H9 (cell line): Measurements from ENCODE around the gene ZNF583. TPM values are rescaled to one million over a fixed set of nuclear protein-coding genes. Genes with fewer than 3 reads are reported as not detected.

Experiments
- DNase-seq: peaks from one replicate; pipeline ENCODE4 v3.0.0-alpha.2; 2017
- H2AFZ ChIP-seq: one replicate; pipeline ENCODE4 v1.6.1; 2013; ENCODE audit warnings: mild to moderate bottlenecking, low read length, control low read depth, moderate library complexity
- H2AK5ac ChIP-seq: 2 replicates; pipeline ENCODE4 v1.6.1; 2013; ENCODE audit warnings: low read length, control low read depth, mixed read lengths; ENCODE audit not compliant: insufficient read length
- H2BK120ac ChIP-seq: one replicate; pipeline ENCODE4 v1.6.1; 2013; ENCODE audit warnings: low read depth, mild to moderate bottlenecking, low read length, control low read depth, inconsistent platforms; ENCODE audit not compliant: poor library complexity, severe bottlenecking
- H2BK12ac ChIP-seq: 2 replicates; pipeline ENCODE4 v1.6.1; 2013; ENCODE audit warnings: low read length, control low read depth, mixed read lengths, low read depth; ENCODE audit not compliant: insufficient read length
- H2BK15ac ChIP-seq: 2 replicates; pipeline ENCODE4 v1.6.1; 2013; ENCODE audit warnings: low read depth, low read length, control low read depth
- H2BK20ac ChIP-seq: one replicate; pipeline ENCODE4 v1.6.1; 2013; ENCODE audit warnings: low read depth, mild to moderate bottlenecking, low read length, control low read depth, inconsistent platforms; ENCODE audit not compliant: poor library complexity, severe bottlenecking
- H2BK5ac ChIP-seq: 2 replicates; pipeline ENCODE4 v1.6.1; 2013; ENCODE audit warnings: low read length, control low read depth, mixed read lengths; ENCODE audit not compliant: insufficient read length
- H3K14ac ChIP-seq: 2 replicates; pipeline ENCODE4 v1.6.1; 2013; ENCODE audit warnings: low read length, control low read depth; ENCODE audit not compliant: insufficient read depth
- H3K18ac ChIP-seq: 2 replicates; pipeline ENCODE4 v1.6.1; 2013; ENCODE audit warnings: low read depth, mild to moderate bottlenecking, mixed read lengths, low read length, control low read depth; ENCODE audit not compliant: insufficient read length
- H3K23ac ChIP-seq: 2 replicates; pipeline ENCODE4 v1.6.1; 2013; ENCODE audit warnings: low read length, control low read depth, mixed read lengths, low read depth; ENCODE audit not compliant: insufficient read length
- H3K23me2 ChIP-seq: 2 replicates; pipeline ENCODE4 v1.6.1; 2013; ENCODE audit warnings: low read depth, mild to moderate bottlenecking, mixed read lengths, low read length, control low read depth; ENCODE audit not compliant: insufficient read length, poor library complexity, severe bottlenecking
- H3K27ac ChIP-seq: 2 replicates; pipeline ENCODE4 v1.5.1; 2013; ENCODE audit warnings: low read length, control low read depth, mixed read lengths, low read depth; ENCODE audit not compliant: insufficient read length
- H3K27me3 ChIP-seq: 2 replicates; pipeline ENCODE4 v1.6.1; 2013; ENCODE audit warnings: low read length, control low read depth, inconsistent platforms; ENCODE audit not compliant: insufficient read depth
- H3K4ac ChIP-seq: 2 replicates; pipeline ENCODE4 v1.6.1; 2013; ENCODE audit warnings: low read depth, mild to moderate bottlenecking, control low read depth, inconsistent platforms, low read length, moderate library complexity
- H3K4me1 ChIP-seq: 2 replicates; pipeline ENCODE4 v1.6.1; 2013; ENCODE audit warnings: low read length, control low read depth, inconsistent platforms; ENCODE audit not compliant: insufficient read depth
- H3K4me2 ChIP-seq: 2 replicates; pipeline ENCODE4 v1.6.1; 2013; ENCODE audit warnings: low read length, control low read depth, mixed read lengths; ENCODE audit not compliant: insufficient read length, insufficient read depth
- H3K56ac ChIP-seq: 2 replicates; pipeline ENCODE4 v1.6.1; 2013; ENCODE audit warnings: low read depth, mild to moderate bottlenecking, mixed read lengths, low read length, control low read depth; ENCODE audit not compliant: insufficient read length
- H3K79me1 ChIP-seq: 2 replicates; pipeline ENCODE4 v1.6.1; 2013; ENCODE audit warnings: low read depth, mild to moderate bottlenecking, moderate library complexity, low read length, control low read depth, inconsistent platforms; ENCODE audit not compliant: insufficient read depth, poor library complexity, severe bottlenecking
- H3K79me2 ChIP-seq: 2 replicates; pipeline ENCODE4 v1.6.1; 2013; ENCODE audit warnings: low read length, control low read depth, inconsistent platforms; ENCODE audit not compliant: insufficient read depth
- H3K9ac ChIP-seq: 2 replicates; pipeline ENCODE4 v1.6.1; 2013; ENCODE audit warnings: low read length, control low read depth, mixed read lengths; ENCODE audit not compliant: insufficient read length; ENCODE audit errors: extremely low read depth
- H3K9me3 ChIP-seq: one replicate; pipeline ENCODE4 v1.6.1; 2013; ENCODE audit warnings: low read depth, low read length, inconsistent platforms; ENCODE audit not compliant: control insufficient read depth
- H3T11ph ChIP-seq: one replicate; pipeline ENCODE4 v1.6.1; 2013; ENCODE audit warnings: mild to moderate bottlenecking, low read length, control low read depth, inconsistent platforms
- H4K20me1 ChIP-seq: one replicate; pipeline ENCODE4 v1.6.1; 2013; ENCODE audit not compliant: control insufficient read depth, insufficient read length, insufficient read depth
- H4K5ac ChIP-seq: 2 replicates; pipeline ENCODE4 v1.6.1; 2013; ENCODE audit warnings: low read depth, mild to moderate bottlenecking, mixed read lengths, low read length, control low read depth; ENCODE audit not compliant: insufficient read length
- H4K8ac ChIP-seq: replicated peaks from 2 replicates; pipeline ENCODE4 v1.6.1; 2013; ENCODE audit warnings: low read length, control low read depth, mixed read lengths, low read depth; ENCODE audit not compliant: insufficient read length
- H4K91ac ChIP-seq: 2 replicates; pipeline ENCODE4 v1.6.1; 2013; ENCODE audit warnings: low read depth, mild to moderate bottlenecking, moderate library complexity, mixed read lengths, low read length, control low read depth; ENCODE audit not compliant: insufficient read length
- H3K27ac Mint-ChIP-seq, 3 experiments: 2 replicates in 2 of 3; 3 replicates in 1 of 3; pipeline ENCODE4 v1.8.0; 2020 to 2021; ENCODE audit warnings: mixed read lengths in 3 of 3, mild to moderate bottlenecking in 1 of 3, moderate library complexity in 1 of 3
- H3K27me3 Mint-ChIP-seq: 2 replicates; pipeline ENCODE4 v1.8.0; 2021; ENCODE audit warnings: low read depth, mild to moderate bottlenecking, moderate library complexity, mixed read lengths
- H3K36me3 Mint-ChIP-seq, 3 experiments: 2 replicates in 2 of 3; 3 replicates in 1 of 3; pipeline ENCODE4 v1.8.0; 2020 to 2021; ENCODE audit warnings: low read depth in 3 of 3, mixed read lengths in 3 of 3; ENCODE audit not compliant: insufficient read depth in 1 of 3
- H3K4me1 Mint-ChIP-seq, 2 experiments: 2 replicates each; pipeline ENCODE4 v1.8.0; 2020; ENCODE audit warnings: mixed read lengths in 2 of 2
- H3K4me3 Mint-ChIP-seq, 2 experiments: 2 replicates in 1 of 2; 3 replicates in 1 of 2; pipeline ENCODE4 v1.8.0; 2020 to 2021; ENCODE audit warnings: mild to moderate bottlenecking in 2 of 2, mixed read lengths in 2 of 2, moderate library complexity in 1 of 2
- H3K9me3 Mint-ChIP-seq, 2 experiments: 2 replicates in 1 of 2; 3 replicates in 1 of 2; pipeline ENCODE4 v1.8.0; 2020; ENCODE audit warnings: mild to moderate bottlenecking in 2 of 2, mixed read lengths in 2 of 2, moderate library complexity in 1 of 2
- WGBS: extraction: QIAGEN DNeasy Blood & Tissue Kit; methylation state at CpG from one replicate; pipeline ENCODE4 v1.1.7; 2013; ENCODE audit warnings: missing lambda C conversion rate, low lambda C conversion rate, mixed read lengths; ENCODE audit not compliant: insufficient read length; ENCODE audit errors: extremely low coverage; 5-methylcytosine and 5-hydroxymethylcytosine counted together
- total RNA-seq: library from RNA; stranded (reverse); gene quantifications from 2 replicates; pipeline ENCODE4 v1.2.1, GENCODE V29; 2021
- TF ChIP-seq, protein P1 (sequence below): fragments of 200-600 bp; sonication (generic); conservative IDR thresholded peaks from 3 replicates; pipeline ENCODE4 v1.8.0; 2021; ENCODE audit warnings: antibody characterized with exemption, mild to moderate bottlenecking

The ZNF583 gene
- total RNA-seq, 1 experiment from 2014 or later: 3.3 TPM

DNA sequence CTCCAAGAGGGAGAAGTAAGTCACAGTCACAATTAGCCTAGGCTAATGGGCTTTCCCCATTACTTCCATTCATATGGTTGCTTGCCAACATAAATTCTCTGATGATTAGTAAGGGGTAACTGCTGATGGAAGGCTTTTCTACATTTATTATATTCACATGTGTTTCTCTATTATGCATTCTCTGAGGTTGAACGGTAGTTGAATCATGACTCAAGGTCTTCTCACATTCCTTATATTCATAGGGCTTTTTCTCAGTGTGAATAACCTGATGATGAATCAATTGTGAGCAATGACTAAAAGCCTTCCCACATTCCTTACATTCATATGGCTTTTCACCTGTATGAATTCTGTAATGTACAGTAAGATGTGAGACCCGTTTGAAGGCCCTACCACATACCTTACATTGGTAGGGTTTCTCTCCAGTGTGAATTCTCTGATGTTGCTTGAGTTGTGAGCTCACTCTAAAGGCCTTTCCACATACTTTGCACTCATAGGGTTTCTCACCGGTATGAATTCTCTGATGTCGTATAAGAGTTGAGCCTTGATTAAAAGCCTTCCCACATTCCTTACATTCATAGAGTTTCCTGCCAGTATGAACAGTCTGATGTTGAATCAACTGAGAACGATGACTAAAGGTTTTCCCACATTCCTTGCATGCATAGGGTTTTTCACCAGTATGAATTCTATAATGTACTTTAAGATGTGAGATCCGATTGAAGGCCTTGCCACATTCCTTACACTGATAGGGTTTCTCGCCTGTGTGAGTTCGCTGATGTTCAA lies 20.1 kb upstream of the ZNF583 start:
- DNase-seq: no peak
- Histone ChIP-seq H2BK12ac (no peak overlapping the region), H3K23ac (no peak overlapping the region), H4K8ac (no peak overlapping the region), H3K56ac (no peak overlapping the region), H3K79me2 (no peaks in the 10 kb centered on the region), H2BK20ac (no peak overlapping the region), H3K27ac (no peak overlapping the region), H3K14ac (no peak overlapping the region), H3K4ac (no peak overlapping the region), H3T11ph (no peak overlapping the region), H4K91ac (no peak overlapping the region), H4K20me1 (no peaks in the 10 kb centered on the region), H3K27me3 (no peaks in the 10 kb centered on the region), H3K9me3 (peaks cover 5% of the 10 kb centered on the region), H3K18ac (no peak overlapping the region), H4K5ac (no peak overlapping the region), H3K23me2 (no peaks in the 10 kb centered on the region), H2BK120ac (no peak overlapping the region), H3K4me1 (no peaks in the 10 kb centered on the region), H3K79me1 (no peaks in the 10 kb centered on the region), H2BK5ac (no peak overlapping the region), H3K4me2 (no peak overlapping the region), H2AFZ (no peak overlapping the region), H2AK5ac (no peak overlapping the region), H3K9ac (no peak overlapping the region), H2BK15ac (no peak overlapping the region)
- Mint-ChIP-seq H3K9me3 (peaks cover 69 to 86% of the 10 kb centered on the region in 2 experiments), H3K36me3 (peaks cover 22 to 68% (median 52%) of the 10 kb centered on the region in 3 experiments), H3K27ac (no peak overlapping the region), H3K27me3 (no peaks in the 10 kb centered on the region), H3K4me1 (no peaks in the 10 kb centered on the region), H3K4me3 (no peak overlapping the region)
- WGBS: no CpG with 5 or more reads among the region's 8 CpGs
- TF ChIP-seq, protein P1, sequence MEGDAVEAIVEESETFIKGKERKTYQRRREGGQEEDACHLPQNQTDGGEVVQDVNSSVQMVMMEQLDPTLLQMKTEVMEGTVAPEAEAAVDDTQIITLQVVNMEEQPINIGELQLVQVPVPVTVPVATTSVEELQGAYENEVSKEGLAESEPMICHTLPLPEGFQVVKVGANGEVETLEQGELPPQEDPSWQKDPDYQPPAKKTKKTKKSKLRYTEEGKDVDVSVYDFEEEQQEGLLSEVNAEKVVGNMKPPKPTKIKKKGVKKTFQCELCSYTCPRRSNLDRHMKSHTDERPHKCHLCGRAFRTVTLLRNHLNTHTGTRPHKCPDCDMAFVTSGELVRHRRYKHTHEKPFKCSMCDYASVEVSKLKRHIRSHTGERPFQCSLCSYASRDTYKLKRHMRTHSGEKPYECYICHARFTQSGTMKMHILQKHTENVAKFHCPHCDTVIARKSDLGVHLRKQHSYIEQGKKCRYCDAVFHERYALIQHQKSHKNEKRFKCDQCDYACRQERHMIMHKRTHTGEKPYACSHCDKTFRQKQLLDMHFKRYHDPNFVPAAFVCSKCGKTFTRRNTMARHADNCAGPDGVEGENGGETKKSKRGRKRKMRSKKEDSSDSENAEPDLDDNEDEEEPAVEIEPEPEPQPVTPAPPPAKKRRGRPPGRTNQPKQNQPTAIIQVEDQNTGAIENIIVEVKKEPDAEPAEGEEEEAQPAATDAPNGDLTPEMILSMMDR: no peak
